GM21515 (cell line): ENCODE data around the gene SLC39A7.
"Not testable (repeated sequence)": the region's sequence is repeated elsewhere in the genome, so short reads cannot be mapped to it uniquely, and the experiment has no call there.

Experiments used
- ATAC-seq: cut with Tn5 transposase; IDR thresholded peaks from one replicate; pipeline ENCODE4 v1.9.1; 2021; ENCODE audit not compliant: unreplicated experiment

Gene SLC39A7

DNA sequence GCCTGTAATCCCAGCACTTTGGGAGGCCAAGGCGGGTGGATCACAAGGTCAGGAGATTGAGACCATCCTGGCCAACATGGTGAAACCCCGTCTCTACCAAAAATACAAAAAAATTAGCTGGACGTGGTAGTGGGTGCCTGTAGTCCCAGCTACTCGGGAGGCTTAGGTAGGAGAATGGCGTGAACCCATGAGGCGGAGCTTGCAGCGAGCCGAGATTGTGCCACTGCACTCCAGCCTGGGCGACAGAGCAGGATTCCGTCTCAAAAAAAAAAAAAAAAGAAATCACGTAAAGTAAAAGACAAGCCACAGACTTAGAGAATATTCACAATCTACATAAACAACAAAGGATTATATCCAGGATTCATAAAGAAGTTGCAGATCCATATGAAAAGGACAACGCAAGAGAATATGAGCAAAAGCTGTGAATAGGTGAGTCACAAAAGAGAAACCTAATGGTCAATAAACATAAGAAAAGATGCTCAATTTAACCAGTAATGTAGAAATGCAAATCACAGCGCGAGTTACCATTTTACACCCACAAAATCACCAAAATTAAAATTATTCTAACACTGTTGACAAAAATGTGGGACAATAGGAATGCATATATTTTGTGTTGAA is 25.9 kb downstream of the SLC39A7 start:
- ATAC-seq, result not testable (repeated sequence)

DNA sequence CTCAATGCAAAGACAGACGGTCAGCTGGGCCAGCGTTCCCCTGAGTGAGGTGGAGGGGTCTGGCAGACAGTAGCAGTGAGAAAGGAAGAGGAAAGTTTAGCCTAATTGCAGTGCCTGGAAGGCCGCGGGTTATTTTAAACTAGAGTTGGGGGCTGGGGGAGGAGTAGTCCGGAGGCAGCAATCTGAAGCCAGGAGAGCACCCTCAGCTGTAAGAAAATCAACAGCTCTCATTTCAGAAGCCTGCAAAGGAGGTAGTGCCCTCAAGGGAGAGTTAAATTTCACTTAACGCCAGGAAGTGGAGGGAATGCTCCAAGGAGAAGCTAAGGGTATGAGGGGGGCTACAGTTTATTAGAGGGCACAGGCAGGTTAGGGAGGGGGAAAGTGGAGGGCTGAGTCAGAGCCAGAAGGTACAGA is 34.6 kb downstream of the SLC39A7 start:
- no peak for ATAC-seq

DNA sequence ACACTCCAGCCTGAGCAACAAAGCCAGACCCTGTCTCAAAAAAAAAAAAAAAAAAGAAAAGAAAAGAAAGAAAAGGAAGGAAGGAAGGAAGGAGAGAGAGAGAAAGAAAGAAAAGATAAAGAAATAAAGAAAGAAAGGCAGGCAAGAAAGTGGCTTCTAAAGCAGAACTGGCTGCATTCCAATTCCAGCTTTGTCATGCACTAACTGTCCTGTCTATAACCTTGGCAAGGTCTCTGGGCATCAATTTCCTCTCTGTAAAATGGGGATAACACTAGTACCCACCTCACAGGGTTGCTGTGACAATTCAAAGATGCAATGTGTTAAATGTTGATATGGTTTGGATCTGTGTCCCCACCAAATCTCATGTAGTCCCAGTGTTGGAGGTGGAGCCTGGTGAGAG is 35.7 kb downstream of the SLC39A7 start:
- no peak for ATAC-seq

DNA sequence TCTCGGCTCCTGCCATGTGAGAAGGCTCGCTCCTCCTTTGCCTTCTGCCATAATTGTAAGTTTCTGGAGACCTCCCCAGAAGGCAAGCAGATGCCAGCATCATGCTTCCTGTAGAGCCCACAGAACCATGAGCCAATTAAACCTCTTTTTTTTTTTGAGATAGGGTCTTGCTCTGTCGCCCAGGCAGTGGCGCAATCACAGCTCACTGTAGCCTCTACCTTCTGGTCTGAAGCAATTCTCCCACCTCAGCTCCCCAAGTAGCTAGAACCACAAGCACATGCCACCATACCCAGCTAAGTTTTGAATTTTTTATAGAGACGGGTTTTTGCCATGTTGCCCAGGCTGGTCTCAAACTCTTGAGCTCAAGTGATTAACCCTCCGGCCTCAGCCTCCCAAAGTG is 36.2 kb downstream of the SLC39A7 start:
- no peak for ATAC-seq

DNA sequence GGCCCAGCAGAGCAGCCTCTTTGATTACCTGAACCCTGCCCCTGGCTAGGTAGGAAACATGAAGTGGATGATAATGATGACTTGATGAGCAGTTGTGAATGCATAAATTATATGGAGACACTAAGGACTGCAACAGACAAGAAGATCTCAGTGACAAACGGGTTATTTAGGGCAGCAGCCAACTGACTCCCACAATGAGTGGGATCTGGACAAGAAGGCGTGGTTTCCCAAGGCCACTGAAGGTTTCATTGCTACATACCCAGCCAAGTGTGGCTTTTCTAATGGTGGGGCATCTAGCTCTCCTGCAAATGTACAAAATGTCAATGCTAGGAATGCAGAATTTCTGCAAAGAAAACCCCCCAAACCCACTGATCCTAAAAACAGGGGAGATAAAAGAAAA is 37.1 kb downstream of the SLC39A7 start:
- no peak for ATAC-seq

DNA sequence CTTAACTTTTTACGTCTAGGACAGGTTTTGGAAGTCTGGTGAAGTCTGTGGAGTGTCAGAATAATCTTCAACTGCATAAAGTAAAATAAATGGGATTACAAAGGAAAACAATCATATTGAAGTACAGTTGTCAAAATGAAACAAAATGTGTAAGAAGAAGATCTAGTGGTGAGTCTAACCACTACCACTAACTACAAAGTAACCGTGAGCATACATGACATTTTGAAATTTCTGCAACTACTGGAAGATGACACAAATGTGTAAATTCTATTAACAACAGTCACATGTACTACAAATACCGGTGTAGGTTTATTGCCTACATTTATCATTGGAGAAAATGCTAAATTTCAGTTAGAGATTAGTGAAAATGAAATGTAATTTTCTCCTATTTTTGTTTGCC is 41.3 kb downstream of the SLC39A7 start:
- no peak for ATAC-seq

DNA sequence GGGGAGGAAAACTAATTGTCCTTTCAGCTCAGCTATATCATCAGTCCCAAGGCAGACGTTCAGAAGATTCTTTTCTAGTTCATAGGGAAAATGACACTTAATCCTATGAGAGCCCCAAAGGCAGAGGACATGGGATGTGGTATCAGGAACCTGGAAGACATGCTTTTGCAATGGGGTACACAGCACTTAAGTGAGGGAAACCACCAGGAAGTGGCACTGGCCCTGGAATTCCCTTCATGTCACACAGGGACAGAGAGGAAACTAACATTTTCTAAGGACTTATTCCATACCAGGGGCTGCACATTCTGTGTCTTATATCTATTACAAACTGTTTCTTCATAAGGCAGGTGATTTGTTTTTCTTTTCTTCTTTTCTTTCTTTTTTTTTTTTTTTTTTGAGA is 42.8 kb downstream of the SLC39A7 start:
- no peak for ATAC-seq

DNA sequence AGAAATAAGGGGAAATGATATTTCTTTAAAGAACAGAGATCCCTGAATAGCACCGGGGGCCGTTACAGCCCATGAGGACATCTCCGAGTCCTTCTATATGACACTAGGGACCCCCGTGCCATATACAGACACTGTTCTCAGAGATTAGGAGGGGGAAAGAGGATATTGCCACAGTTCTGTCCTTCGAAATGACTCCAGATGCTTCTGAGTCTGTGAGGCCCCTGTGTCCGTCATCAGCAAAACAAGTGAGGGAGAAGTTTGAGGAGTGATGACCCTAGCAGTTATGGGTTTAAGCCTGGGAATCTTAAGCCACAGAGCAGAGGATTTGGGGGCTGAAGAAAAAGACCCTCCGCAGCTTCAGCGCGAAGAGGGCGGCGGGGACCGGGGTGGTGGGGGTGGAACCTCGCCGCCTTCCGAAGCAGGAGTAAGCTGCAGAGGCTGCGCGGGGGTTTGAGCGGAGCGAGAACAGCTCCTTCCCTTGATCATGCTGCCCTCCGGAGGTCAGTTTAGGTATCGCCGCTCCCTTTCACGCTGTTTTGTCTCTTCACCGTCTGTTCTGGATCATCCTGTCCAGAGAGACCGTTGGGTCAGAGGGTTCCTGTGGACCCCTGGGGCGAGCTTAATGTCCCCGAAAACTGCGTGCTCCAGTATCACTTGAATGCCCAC is 47.4 kb downstream of the SLC39A7 start:
- ATAC-seq, result peak; percentile 33

DNA sequence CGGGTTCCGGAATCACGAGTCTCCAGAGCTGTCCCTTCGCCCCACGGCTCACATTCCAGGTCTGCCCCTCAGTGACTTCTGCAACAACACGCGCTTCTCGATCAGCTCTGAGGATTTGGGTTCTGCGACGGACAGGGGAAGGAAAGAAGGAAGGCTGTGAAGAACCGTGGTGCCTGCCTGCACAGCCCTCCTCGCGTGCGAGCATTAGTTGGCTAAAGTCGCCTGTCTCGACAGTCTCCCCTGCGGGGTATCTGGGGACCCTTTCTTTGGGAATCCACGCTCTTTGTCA is 47.9 kb downstream of the SLC39A7 start:
- ATAC-seq, result peak; percentile 9

DNA sequence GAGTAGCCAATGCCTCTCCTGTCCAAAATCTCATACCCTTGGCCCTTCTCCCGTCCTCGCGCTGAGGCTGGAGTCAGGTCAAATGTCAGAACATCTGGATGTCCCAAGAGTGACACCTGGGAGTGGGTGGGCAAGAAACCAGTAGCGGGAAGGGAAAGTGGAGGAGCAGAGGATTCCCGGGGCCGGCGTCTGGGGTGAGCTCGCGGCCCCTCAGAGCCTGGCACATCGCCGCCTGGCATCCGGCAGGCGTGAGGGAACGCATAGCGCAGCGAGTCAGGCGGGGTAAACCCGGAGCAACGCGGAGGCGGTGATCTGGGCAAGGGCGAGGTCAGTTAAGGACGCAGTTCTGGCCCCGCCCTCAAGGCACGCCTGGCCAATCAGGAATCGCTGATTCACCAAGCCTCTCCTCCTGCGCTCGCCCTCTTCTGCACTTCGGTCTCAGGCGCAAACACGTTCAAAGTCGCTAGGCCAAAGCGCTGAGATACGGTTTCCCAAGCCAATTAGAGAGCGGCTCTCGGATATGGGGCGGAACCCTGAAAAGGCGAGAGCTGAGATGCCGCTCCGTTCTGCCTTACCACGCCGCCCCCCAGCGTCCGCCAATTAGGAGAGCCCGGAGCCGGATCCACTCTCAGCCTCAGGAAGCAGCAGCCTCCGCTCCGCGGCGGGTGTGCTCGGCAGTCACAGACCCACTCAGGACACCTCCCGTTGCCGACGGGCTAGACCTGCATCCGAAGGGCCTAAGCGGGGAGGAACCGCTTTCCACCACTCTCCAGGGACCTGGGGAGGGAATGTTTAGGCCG is 48.5 kb downstream of the SLC39A7 start:
- peak; percentile 80 for ATAC-seq

DNA sequence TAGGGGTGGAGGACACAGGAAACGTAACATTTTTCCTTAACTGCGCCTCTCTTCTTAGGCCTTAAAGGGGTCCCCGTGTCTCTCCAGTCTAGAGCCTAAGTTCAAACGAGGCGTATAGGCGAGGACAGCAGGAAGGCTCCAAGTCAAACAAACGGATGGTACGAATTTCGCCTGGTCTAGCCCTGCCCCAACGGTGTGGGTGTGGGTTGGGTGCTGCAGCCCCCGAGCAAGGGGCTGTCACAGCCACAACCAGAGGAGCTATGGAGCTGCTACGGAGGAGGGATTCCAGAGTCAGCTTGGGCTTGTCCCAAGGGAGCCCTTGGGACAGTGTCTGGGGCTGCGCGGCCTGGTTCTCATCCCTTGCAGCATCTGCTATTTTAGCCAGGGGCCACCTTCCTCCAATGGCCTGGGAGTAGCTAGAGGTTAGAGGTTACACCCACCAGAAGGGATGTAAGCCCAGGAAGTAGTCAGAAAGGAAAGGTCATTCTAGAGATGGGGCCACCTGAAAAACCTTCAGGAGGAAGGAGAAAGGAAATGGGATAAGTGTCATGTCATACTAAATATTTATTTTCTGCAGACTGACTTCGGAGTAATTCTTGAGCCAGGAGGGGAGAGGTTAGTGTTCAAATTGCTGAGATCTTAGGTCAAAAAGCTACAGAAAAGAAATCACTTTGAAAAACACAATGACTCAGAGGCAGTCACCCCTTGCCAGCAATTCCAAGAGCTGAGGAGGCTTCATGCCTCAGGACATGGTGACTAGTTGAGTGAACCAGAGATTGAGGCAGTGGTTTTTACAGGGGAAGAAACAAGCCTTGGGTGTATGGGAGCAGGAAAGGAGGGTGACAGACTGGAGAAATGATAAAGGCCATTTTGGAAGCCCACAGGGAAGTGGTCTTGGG is 49.3 kb downstream of the SLC39A7 start:
- peak; percentile 0 for ATAC-seq

DNA sequence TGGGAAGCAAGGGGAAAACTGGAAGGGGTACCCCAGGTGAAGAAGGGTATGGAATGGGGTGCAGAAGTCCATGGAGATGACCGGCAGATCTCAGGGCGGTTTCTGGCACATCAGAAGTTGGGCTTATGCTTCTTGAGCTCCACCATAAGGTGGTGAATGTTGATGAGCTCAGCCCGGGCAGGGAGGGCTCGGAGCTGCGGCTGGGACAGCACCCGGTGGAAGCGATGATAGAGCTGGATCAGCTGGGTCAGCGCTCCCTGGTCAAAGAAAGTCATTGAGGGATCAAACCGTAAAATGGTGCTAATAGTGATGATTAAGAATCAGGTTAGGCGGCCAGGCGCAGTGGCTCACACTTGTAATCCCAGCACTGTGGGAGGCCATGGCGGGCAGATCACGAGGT is 50.1 kb downstream of the SLC39A7 start:
- ATAC-seq, result no peak

DNA sequence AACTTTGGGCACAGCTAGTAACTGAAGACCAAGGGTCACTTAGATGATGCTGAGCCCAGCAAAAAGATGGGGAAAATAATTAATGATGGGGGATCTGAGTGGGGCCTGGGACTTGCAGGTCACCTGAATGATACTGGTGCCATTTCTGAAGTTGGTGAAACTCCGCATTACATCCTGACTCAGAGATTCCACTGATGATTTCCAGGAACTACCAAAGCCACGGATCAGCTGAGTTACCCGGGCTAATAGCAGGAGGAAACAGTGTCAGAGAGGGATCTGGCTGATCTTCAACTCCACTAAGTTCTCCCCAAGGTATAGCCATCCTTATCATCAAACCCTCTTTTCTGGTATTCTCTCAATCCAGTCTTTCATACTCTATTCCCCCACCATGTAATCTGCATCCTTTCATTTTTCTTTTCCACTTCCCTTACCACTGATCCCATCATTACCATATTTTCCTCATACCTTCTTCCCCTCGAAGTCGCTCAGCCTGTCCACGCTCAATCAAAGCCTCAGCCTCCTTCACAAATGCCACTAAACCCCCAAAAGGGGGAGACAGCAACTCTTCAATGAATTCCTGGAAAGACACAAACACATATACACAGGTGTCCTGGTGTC is 50.8 kb downstream of the SLC39A7 start:
- no peak for ATAC-seq

DNA sequence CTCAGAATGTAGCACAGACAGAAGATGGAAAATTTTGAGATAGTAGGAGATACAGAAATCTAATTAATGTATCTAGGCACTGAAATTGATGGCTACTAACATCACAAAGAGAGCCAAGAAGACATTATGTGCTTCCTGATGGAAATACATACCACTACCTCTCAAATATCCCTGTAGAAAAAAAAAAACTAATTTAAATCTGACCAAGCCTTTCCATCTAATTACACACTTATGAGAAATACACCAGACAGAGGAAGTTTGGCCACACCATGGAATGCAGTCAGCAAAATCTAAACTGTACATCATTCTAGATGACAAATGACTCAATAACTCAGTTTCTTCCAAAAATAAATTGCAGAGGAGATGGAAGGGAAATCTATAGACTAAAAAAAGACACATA is 52.1 kb downstream of the SLC39A7 start:
- ATAC-seq, result no peak
